NCI-H510A (cell line): ENCODE data around the gene GTF3C1.
A peak's percentile ranks its signal among the peaks of the same experiment; 100 is the strongest.

Source experiments
- DNase-seq: peaks from one replicate; lab custom pipeline; 2025; lab: John Stamatoyannopoulos, UW

Gene GTF3C1

DNA sequence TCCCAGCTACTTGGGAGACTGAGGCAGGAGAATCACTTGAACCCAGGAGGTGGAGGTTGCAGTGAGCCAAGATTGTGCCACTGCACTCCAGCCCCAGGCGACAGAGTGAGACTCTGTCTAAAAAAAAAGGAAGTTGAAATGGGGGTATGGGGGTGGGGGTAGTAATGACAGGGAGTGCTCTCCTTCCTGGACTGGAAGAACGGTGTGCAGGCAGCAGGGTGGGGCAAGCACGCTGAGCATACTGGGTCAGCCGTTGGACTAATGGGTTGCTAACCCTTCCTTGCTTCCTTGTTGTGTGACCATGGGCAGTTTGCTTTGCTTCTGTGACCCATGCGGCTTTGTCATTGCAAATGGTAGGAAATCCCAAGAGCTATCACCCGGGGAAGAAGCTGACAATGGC lies 16.7 kb upstream of the GTF3C1 start:
- DNase-seq, result no peak

DNA sequence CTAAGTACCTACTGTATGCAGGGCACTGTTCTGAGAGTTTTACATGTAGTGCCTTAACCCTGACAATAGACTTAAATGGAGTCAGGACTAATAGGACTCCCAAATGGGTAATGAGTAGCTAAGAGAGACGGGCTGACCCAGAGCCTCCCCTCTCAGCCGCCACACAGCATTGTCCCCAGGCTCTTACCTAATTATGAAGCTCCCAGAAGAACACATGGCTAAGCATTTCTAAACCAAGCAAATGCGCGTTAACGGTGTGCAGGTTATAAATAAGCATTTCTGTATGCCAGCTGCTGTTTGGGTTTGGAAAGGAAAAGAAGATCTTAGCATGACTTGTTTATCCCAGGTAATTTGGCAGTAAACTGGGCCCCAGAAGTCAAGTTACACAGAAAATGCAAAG lies 14.5 kb upstream of the GTF3C1 start:
- no peak for DNase-seq

DNA sequence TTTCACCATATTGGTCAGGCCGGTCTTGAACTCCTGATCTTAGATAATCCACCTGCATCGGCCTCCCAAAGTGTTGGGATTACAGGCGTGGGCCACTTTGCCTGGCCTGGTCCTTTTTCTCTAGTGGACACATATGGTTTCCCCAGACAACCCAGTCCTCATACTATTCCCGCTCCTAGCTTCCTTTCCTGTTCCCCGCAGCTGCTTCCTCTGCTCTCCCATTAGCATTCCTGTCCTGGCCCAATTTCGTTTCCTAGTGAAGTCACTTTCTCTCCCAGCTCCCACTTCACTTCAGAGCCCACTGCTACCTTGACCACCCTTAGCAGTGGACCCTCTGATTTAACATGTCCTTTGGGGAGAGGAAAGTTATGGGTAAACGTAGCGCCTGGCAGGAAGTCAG lies 11.5 kb upstream of the GTF3C1 start:
- no peak for DNase-seq

DNA sequence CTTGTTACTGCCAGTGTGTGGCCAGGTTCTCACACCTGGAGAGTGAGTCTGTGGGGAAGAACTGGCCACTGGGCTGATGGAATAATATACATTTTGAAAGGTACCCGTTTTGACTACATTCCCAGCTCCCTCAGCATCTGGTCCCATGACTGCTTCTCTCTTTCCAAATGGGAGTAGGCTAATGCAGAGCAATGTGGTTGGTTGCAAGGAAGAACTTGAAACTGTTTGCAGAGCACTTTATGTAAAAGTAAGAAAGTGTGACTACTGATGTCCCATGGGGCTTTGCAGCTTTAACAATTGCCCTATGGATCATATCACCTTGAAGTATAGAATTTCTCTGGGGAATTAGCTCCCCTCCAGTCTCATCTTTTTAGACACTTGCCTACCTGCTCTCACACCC lies 9.2 kb upstream of the GTF3C1 start:
- DNase-seq, result no peak

DNA sequence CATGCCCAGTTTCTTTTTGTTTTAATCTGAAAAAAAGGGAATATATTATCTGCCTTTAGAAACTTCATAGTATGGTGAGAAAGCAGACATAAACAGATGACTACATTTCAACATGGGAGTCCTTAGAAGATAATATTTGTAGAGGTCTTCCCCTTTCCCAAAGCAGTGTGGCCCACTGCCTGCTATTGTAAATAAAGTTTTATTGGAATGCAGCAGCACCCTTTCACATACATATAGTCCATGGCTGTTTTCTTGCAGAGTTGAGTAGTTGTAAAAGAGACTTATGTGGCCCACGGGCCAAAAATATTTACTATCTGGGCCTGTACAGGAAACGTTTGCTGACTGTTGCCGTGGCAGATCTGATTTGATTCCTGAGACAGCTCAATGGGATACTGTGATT lies 8.7 kb upstream of the GTF3C1 start:
- no peak for DNase-seq

DNA sequence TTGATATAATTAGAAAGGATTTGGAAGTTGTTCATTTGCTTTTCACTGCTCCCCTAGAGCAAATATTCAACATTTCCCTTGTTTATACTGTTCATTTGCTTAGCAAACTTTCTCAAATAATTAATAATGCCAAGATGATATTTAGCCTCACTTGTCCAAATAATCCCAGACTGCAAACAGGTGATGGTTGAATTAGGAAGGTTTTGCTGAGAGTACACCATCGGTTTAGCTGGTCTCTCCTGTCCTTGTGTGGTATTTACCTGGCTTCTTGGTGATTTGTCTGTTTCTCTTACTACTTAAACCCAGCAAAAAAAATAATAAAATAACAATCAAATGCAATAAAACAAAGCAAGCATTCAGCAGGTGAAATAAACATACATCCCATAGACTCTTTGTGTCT lies 6.8 kb upstream of the GTF3C1 start:
- no peak for DNase-seq

DNA sequence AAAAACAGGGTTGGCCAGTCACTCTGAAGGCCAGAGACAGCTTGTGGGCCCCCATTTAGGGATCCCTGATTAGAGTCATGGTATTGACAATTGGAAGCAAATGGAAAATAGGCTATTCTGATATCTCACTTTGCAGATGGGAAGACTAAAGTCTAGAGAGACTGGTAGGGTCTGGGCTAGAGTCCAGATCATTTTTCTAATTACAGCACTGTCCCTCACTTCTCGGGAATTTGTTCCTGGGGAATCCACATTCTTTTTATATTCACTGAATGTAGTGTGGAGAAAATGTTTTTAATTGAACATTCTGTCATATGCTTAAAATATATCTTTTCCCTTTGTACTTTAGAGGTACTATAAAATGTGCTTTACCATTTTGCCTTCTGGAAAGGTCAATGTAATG lies 1.3 kb upstream of the GTF3C1 start:
- DNase-seq, result no peak

DNA sequence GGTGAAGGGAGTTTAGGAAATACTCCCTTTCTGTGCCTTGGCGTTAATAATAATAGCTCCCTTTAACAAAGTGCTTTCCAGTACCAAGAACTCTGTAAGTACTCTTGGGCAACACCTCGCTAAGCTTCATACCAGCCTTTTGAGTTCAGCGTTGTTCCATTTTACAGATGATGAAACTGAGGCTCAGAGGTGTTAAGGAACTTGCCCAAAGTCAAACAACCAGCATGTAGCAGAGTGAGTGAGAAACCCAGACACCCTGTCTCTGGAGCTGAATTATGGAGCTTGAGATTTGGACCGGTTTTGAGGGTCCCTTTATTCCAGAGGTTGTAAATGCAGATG lies 838 bp upstream of the GTF3C1 start:
- DNase-seq, result no peak

DNA sequence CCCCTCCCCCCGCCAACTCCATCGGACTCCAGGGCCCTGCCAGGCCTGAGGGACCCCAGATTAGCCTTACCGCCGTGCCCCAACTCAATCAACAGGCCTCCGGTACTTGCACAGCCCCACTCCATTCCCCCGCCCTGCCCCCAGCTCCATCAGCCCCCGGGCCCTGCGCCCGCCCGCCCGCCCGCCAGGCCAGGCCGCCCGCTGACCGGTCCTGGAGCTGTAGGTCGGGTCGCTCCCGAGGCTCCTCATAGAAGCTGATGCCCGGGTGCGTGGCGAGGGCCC lies 308 bp downstream of the GTF3C1 start:
- no peak for DNase-seq

DNA sequence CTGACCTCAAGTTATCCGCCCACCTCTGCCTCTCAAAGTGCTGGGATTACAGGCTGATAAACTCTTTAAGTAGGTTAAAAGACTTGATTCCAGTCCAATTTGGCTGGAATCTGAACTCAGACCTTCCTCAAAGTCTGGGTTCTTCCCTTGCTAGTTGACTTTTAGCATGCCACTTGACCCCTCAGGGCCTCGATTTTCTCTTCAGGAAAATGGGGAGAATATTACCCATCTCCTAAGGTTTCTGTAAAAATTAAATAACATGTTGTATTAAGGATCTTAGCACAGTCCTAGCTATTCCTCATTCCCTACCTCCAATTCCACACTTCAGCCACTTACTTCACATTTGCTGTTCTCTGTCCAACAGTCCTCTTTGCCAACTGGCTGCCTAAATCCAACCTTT lies 1.9 kb downstream of the GTF3C1 start:
- no peak for DNase-seq

DNA sequence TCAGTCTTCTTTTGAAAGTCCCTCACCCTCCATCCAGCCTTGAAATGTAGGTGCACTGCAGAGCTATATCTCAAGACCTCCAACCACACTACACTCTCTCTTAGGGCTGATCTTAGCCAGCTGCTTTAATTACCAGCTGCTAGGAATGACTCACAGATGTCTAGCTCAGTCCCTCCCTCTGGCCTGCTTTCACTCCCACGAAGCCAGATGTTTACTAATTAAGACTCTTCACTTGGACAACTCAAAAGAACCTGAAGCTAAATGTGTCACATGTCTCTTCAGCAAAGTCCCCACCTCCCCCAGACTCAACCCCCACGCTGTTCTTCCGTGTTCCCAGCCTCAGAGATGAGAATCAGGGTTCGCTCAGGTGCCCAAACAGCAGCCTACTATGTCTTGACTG lies 2.6 kb downstream of the GTF3C1 start:
- no peak for DNase-seq

DNA sequence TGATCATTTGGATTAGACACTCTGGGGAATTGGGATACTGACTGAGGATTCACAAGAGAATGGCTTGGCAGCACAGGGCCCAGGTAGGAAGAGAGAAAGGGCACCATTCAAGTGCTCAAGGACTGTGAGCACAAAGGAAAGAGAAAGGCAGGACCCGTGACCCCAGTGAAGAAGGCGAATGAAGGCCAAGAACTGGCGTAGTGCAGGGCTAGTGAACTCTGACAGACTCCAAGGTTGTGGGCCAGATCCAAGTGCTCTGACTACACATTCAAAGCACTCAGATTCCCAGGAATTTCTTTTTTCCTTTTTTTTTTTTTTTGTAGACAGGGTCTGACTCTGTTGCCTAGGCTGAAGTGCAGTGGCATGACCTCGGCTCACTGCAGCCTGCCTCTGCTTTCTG lies 5.0 kb downstream of the GTF3C1 start:
- no peak for DNase-seq

DNA sequence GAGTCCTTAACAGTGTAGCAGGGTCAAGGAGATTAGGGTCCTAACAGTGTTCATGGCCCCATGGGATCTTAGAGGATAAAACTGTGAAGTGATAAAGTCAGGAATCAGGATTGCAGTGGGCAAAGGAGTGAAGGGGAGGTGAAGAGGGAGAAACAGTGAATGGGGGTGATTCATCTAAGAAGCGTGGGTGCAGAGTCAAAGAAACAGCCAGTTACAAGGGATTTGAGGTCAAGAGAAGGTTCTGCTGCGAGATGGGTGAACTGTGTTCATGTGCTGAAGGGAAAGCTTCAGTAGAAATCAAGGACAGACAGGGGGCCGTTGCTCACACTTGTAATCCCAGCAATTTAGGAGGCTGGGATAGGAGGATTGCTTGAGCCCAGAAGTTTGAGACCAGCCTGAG lies 5.9 kb downstream of the GTF3C1 start:
- no peak for DNase-seq

DNA sequence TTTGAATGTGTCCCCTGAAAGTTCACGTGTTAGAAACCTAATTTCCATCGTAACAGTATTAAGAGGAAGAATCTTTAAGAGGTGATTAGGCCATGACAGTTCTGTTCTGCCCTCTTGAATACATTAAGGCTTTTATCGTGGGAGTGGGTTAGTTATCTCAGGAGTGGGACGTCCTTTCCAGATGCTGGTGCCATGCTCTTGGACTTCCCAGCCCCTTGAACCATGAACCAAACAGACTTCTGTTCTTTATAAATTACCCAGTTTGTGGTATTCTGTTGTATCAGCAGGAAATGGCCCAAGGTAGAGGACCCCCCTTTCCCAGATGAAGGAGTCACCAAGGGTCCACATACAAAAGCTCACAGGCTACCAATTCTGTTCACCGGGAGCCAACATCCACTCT lies 10.1 kb downstream of the GTF3C1 start:
- no peak for DNase-seq

DNA sequence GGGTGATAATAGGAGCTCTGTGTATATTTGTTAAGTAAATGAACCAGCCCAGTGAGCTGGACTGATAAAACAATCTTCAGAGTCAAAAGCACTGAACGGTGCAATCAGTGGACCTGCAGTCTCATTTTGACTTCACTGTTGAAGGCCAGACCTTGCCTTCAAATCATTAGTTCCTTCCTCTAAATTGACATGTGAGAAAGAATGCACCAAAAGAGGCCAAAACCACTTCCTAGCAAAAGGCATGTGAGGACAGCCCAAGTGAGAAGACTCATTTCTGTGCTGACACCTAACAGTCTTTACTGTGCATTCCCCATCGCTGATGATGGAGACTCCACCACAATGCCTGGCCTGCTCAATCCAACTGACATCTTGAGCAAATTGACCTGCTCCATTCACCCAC lies 10.6 kb downstream of the GTF3C1 start:
- DNase-seq, result no peak

DNA sequence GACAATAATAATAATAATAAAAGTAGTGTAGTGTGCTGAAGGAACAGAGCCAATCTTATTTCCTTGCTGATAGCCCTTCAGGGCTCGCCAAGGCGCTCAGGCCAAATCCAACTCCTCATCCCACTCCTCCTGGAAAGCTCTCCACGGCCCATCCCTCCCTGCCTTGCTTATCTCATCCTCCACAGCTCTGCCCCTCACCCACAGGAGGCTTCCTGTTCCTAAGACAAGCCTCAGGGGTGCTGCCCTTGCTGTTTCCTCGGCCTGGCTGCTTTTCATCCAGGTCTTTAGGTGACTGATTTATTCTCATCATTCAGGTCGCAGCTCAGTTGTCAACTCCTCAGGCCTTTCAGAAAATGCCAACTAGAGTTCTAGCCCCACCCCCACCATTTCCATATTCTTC lies 11.2 kb downstream of the GTF3C1 start:
- DNase-seq, result no peak

DNA sequence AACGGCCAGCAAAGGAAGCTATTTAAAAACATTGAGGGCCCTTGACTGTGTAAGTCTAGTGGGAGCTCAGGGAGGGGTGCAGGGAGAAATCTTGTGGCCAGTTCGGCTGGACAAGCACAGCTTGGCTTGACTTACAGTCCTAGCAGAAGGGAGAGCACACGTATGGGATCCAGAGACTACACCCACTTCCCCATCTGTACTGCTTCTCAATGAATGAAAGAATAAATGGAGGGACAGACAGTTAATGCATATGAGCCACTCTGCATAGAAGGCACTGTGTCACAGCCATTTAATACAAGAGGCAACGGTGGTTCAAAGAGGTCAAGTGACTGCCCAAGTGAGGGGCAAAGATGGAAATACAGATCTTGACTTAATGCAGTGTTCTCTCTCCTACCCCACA lies 15.5 kb downstream of the GTF3C1 start:
- no peak for DNase-seq

DNA sequence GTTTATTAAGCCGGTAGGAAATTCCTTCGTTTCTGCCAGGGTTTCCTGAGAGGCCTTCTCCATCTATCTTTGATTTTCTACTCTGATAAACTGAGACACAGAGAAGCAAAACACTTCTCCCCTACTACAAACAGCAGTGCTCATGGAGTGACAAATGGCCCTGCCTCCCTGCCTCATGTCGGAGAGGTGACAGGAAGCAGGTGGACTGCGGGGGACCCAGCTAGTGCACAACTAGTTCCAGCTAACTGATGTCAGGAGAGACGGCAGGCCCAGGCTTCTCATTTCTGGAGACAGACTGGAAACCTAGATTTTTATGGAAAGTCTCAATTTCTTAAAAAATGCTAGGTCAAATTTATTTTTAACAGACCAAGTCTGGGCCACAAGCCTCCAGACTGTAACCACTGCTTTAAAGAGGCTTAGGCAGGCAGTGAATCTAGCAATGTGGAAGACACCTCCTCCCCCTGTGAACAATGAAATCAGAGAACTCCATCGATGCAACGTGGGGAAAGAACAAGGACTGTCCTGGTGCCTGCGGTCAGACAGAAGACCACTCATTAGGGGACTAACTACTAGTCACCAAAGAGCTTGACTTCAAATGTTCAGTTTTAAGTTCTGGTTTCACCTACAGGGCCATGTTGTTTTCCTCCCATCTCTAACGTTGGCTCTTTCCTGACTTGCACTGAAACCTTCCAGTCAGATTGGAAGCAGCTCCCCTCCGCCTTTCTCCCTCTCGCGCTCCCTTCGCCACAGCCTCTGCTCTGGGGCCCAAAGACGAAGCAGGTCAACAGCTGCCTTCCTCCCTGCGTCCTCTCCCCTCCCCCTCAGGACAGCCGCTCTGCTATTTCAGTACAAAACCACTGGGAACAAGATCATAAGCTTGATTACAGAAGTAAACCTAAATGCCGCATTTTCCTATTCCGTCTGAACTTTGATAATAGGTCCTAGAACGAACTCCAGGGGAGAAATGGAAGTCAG lies 17.6 kb downstream of the GTF3C1 start:
- DNase-seq, result no peak

DNA sequence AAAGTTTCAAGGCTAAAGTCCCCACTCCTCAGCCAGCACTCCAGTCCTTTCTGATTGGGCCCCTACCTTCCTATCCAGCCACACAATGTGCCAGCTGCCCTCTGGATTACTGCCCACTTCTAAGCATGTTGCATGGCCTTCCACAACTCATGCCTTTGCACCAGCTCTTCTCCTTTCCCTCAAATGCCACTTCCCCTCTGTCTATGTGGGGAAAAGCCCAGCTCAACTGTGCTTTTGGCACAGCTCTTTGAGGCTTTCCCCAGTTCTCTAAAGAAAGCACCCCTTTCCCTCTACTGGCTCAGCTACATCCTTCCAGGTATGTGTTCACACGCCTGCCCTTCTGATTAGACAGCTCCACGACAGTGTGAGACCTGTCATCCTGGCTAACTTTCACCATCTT lies 18.5 kb downstream of the GTF3C1 start:
- no peak for DNase-seq

DNA sequence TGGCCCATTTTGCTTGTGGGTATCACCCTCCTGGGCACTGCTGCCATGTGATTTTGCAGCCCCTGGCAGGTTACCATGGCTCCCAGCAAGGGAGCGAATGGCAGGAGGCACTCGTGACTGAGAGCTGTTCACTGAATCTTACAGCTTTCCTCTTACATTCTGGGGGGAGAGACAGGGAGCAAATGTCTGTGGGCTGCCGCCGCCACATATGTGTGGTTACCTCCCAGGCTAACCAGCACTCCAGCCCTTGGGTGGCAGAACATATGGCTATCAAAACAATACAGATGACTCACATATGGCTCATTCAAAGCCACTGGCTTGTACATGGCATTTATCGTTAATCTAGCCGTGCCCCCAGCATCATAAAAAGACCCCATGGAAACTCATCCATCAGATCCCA lies 19.8 kb downstream of the GTF3C1 start:
- no peak for DNase-seq

DNA sequence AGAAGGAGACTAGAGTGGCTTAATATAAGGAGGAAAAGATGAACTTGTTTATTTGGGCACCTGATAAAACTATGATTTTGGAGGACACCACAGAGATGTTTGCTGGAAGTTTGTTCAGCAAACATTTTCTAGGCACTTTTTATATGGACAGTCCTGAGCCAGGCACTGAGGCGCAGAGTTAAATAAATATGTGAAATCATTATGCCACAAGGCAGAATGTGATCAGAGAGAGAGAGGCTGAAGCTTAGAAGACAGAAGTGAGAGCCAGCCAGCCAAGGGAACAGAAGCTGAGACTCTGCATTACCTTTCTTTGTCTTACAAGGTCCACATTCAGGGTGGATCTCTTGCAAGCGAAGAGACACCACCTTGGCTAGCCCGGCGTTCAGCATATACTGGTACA lies 21.4 kb downstream of the GTF3C1 start:
- DNase-seq, result no peak

DNA sequence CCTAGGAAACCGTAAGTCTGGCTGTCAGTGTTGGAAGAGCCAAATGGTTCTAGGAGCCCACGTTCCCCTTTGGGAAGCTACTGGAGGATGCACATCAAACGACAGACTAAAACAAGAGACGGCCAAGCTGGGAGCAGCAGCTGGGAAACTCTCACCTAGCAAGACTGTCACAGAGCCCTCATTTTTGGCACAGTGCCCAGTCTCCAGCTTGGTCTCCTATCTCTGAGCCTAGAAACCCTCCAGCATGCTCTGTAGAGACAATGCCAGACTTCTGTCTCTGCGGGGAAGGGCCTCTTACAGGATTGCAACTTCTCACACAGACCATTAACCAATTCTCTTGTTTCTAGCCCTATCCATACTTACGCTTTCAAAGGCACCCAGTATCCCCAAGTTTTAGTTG lies 23.5 kb downstream of the GTF3C1 start:
- DNase-seq, result peak; percentile 7

DNA sequence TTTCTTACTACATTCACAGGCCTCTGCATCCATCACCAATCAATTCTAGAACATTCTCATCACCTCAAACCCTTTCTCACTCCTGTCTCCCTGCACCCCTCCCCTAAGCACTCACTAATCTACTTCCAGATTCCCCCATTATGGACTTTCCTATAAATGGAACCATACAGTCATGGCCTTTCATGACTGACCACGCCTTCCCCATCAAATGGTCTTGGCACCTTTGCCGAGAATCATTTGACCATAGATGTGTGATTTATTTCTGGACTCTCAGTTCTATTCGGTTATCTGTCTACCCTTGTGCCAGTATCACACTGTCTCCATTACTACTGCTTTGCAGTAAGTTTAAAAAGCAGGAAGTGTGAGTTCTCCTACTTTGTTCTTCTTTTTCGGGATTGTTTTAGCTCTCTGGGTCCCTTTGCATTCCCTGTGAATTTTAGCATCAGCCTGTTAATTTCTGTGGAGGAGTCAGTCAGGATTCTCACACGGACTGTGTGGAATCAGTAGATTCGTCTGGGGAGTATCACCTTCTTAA lies 27.5 kb downstream of the GTF3C1 start:
- no peak for DNase-seq

DNA sequence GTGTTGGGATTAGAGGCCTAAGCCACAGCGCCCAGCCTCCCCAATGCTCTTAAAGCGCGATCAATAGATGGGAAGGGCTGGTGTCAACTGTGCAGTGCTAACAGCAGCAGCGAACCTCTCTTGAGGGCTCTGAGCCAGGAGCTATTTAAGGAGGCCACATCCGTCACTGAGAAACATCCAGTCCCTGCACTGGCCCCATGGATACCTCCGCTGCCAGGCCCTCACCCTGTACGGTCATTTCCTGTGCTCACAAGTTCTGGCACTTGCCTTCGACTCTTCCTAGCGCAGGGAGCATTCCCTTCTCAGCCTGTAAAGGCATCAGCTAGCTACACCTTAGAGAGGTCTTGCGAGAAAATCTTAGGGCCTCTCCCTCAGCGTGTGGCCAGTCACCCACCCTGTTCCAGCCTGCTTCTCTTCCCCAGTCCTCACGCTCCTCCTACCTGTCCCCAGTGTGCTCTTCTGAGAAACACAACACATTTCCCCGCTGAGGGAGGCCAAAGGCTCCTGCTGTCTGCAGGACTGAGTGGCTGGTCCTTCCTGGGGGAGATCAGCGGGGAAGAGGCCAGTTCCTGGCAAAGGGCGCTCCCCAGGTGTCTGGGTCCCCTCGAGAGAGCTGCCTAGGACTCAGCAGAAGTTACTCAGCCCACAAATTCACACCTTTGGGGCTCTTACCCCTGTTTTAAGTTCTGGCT lies 28.6 kb downstream of the GTF3C1 start:
- no peak for DNase-seq
